ENCODE data around the gene COL23A1. TPM values are rescaled to one million over a fixed set of nuclear protein-coding genes. Genes with fewer than 3 reads are reported as not detected.

COL23A1 gene
- total RNA-seq, 4 donors from 2014 or later, result 0.93 to 4.6 (median 2.4) TPM

DNA sequence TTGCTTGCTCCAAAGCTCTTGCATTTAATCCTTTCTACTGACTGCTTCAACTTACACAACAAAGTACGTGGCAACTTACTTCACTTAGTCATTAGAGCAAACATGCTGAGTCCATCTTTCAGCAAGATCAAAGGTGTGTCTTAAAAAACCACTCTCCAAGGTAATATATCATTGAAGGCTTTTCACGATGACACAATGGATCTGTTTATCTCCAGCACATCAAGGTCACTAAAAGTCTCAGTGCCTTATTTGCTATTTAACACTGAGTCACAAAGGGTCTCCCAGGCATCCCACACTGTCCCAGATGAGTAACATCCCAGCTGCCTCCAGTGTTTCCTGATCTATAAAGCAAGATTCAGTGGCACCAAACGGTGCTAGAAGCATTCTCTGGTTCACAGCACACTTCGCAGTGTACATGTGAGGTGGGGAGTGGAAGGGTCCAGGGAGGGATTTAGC, 40.3 kb upstream of the COL23A1 start:
- WGBS, 2 donors (ENCODE audit: low coverage in 1 of 2), result 0 to 28% methylated on average over 2 of the region's 4 CpGs
- no peaks in the 10 kb centered on the region for H3K27me3 ChIP-seq
- ATAC-seq, result no peak
- no peak for TF ChIP-seq POLR2A (IDR thresholded peaks at IDR 0.05)
- no peak for TF ChIP-seq POLR2AphosphoS5 (IDR thresholded peaks at IDR 0.05)
- TF ChIP-seq, protein P1, sequence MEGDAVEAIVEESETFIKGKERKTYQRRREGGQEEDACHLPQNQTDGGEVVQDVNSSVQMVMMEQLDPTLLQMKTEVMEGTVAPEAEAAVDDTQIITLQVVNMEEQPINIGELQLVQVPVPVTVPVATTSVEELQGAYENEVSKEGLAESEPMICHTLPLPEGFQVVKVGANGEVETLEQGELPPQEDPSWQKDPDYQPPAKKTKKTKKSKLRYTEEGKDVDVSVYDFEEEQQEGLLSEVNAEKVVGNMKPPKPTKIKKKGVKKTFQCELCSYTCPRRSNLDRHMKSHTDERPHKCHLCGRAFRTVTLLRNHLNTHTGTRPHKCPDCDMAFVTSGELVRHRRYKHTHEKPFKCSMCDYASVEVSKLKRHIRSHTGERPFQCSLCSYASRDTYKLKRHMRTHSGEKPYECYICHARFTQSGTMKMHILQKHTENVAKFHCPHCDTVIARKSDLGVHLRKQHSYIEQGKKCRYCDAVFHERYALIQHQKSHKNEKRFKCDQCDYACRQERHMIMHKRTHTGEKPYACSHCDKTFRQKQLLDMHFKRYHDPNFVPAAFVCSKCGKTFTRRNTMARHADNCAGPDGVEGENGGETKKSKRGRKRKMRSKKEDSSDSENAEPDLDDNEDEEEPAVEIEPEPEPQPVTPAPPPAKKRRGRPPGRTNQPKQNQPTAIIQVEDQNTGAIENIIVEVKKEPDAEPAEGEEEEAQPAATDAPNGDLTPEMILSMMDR (IDR thresholded peaks at IDR 0.05), result no peak
- TF ChIP-seq EP300 (IDR thresholded peaks at IDR 0.05), result no peak
- peaks cover 0 to under 1% (median 0%) of the 10 kb centered on the region in 3 donors for H3K4me1 ChIP-seq
- H3K27ac ChIP-seq, result no peak overlapping the region
- no peak overlapping the region for H3K4me3 ChIP-seq
- H3K36me3 ChIP-seq, result no peaks in the 10 kb centered on the region
- no peaks in the 10 kb centered on the region for H3K9me3 ChIP-seq

DNA sequence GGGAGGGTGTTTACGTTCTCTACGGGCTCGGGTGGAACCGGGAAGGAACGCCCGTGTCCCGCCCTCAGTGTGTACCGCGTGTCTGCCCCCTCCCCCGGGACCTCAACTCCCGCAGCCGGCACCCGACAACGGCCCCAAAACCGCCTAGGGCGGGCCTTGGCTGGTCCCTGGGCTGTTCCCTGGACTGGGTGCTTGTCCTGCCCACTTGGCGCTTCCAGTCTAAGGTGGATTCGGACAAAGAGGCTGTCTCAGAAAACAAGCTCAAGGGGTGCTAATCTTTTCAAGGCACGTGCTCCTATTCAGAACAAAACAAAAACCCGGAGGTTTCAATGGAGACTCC, 37.0 kb upstream of the COL23A1 start:
- ATAC-seq, result no peak
- H3K4me1 ChIP-seq, result peaks cover 10 to 33% (median 16%) of the 10 kb centered on the region in 3 donors
- 7% methylated on average over 2 of the region's 20 CpGs; no CpG with 5 or more reads in 1 of the 2 donors for WGBS, 2 donors (ENCODE audit: low coverage in 1 of 2)

DNA sequence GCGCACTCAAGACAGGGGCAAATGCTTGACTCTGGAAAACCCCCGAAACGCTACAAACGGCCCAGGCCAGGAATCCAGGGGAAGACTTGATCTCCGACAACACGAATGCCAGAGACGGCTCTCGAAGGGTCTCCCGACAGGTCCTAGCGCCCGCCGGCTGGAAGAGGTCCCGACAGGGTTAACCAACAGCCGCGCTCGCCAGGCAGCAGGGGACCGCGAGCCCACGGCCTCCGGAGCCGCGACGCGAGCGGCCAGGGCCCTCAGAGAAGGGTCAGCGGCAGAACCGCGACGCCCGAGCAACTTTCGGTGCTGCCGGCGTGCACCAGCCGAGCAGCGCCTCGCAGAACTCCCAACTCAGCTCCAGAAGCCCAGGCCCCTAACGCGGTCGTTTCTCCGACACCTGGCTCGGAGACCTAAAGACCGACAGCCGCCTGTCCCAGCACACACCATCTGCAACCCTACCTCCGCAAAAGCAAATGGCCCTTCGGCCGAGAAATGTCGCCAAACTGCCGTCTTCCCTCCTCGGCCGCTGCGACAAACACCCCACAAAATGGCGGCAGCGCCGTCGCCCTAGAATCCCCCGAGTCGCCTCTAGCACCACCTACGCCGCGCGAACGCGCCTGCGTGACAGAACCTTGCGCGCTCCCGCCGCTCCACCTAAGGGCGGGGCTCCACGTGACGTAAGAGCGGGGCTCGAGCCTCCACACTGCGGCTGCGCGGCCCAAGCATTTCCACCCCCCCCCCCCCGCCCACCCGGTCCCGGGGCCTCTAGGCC, 36.5 kb upstream of the COL23A1 start, which contains the start of gene CLK4:
Gene CLK4, minus strand, starts transcription at position 567 of the 775 bp plus-strand sequence. CDS start 3,634 bp downstream, outside the sequence.
- Histone ChIP-seq H3K4me1 (peaks cover 10 to 39% (median 16%) of the 10 kb centered on the region in 3 donors), H3K27me3 (no peaks in the 10 kb centered on the region), H3K36me3 (peaks cover 5 to 15% of the 10 kb centered on the region in 2 donors), H3K9me3 (no peaks in the 10 kb centered on the region), H3K4me3 (peak within 1 kb of the TSS; percentile 53 to 82), H3K27ac (peak within 1 kb of the TSS; percentile 74 to 99 (median 97))
- WGBS, 2 donors (ENCODE audit: low coverage in 1 of 2), result no CpG with 5 or more reads among the region's 79 CpGs
- peak; percentile 94 for ATAC-seq
- TF ChIP-seq, protein P1 (IDR thresholded peaks at IDR 0.05), result peak in 1 of 4 experiments; percentile 10
- peak; percentile 76 for TF ChIP-seq POLR2AphosphoS5 (IDR thresholded peaks at IDR 0.05)
- TF ChIP-seq POLR2A (IDR thresholded peaks at IDR 0.05), result peak; percentile 55 to 61
- no peak for TF ChIP-seq EP300 (IDR thresholded peaks at IDR 0.05)

More for the DNA sequence above, 37.0 kb upstream of the COL23A1 start:
- H3K27ac ChIP-seq, result peak overlapping the region in 3 of 4 donors; percentile 96 to 99 (median 98)
- H3K9me3 ChIP-seq, result no peaks in the 10 kb centered on the region
- H3K36me3 ChIP-seq, result peaks cover 3 to 9% of the 10 kb centered on the region in 2 donors
- TF ChIP-seq POLR2AphosphoS5 (IDR thresholded peaks at IDR 0.05) (no peak), EP300 (IDR thresholded peaks at IDR 0.05) (no peak), POLR2A (IDR thresholded peaks at IDR 0.05) (no peak)
- TF ChIP-seq, protein P1 (IDR thresholded peaks at IDR 0.05), result no peak
- no peaks in the 10 kb centered on the region for H3K27me3 ChIP-seq
- H3K4me3 ChIP-seq, result peak overlapping the region; percentile 53 to 82

DNA sequence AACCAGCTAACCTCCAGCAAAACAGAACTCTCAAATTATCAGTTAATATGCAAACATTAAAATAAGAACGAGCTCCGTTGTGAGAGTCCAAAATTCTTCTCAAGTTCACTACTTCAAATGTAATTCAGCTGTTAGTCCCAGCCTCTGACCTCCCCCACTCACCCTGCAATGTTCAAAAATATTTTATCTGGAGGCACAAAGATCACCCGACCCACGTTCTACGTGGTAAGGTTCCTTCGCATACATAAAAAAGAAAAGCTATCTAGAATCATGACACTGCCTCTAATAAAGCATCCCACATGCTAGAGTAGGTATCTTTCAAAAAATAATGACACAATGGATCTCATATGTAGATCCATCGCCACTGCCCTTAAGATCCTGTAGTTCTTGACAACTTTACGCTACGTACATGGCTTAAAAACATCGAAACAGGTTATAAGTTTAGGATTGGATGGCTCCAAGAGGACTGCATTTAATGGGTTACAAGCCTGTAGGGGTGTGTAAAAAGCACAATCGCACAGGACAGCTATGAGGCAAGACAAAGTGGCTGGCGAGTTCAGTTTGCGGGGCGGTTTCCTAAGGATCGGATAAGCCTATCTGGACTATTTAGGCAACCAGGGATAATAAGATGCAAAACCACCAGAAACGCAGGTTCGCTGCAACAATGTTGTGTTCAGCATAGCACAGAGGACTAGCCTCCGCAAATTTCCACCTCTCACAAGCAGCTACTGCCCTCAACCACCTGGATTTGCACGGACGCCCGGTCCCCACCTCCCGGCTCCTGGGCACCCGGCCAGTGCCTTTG, 35.7 kb upstream of the COL23A1 start:
- TF ChIP-seq POLR2A (IDR thresholded peaks at IDR 0.05) (no peak), POLR2AphosphoS5 (IDR thresholded peaks at IDR 0.05) (no peak), EP300 (IDR thresholded peaks at IDR 0.05) (no peak)
- TF ChIP-seq, protein P1 (IDR thresholded peaks at IDR 0.05), result no peak
- peak overlapping the region; percentile 53 to 82 for H3K4me3 ChIP-seq
- peaks cover 10 to 47% (median 16%) of the 10 kb centered on the region in 3 donors for H3K4me1 ChIP-seq
- 1 to 3% methylated on average over 10 to 18 of the region's 23 CpGs for WGBS, 2 donors (ENCODE audit: low coverage in 1 of 2)
- H3K9me3 ChIP-seq, result no peaks in the 10 kb centered on the region
- H3K36me3 ChIP-seq, result peaks cover 5 to 23% of the 10 kb centered on the region in 2 donors
- ATAC-seq, result peak; percentile 17
- H3K27ac ChIP-seq, result peak overlapping the region; percentile 74 to 99 (median 97)
- H3K27me3 ChIP-seq, result no peaks in the 10 kb centered on the region

Measured in gastroesophageal sphincter (tissue), 4 donors.